ENCODE measurements around the gene TMEM178B. TPM values are rescaled to one million over a fixed set of nuclear protein-coding genes. Genes with fewer than 3 reads are reported as not detected.

Gene TMEM178B
- total RNA-seq, 1 donor from 2014 or later: under 0.01 TPM

GRCh38 chr7:141515941-141516340, 442.1 kb downstream of the TMEM178B start:
- DNase-seq (ENCODE audit: low read depth in 2 of 2): no peak

DNA sequence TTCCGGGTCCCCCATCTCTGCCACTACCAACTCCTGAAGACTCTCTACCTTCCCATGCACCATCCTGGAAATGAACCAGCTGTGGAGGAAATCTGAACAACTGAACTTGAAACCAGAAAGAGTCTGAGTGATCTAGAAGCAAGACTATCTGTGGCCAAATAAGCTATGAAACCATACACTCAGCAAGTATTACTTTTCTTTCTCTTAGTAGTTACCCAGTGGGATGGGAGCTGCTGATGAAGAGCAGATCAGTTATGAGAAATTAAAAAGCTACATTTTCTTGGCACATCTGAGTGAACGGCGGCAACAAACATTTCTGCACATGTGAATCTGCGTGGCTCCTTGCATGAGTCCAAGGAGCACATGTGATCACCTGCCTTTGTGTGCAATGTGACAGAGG, 445.8 kb downstream of the TMEM178B start:
- no peak for DNase-seq (ENCODE audit: low read depth in 2 of 2)

- no peak for DNase-seq (ENCODE audit: low read depth in 2 of 2)
These were observed 448.9 kb downstream of the TMEM178B start for GRCh38 chr7:141522657-141523342.

DNA sequence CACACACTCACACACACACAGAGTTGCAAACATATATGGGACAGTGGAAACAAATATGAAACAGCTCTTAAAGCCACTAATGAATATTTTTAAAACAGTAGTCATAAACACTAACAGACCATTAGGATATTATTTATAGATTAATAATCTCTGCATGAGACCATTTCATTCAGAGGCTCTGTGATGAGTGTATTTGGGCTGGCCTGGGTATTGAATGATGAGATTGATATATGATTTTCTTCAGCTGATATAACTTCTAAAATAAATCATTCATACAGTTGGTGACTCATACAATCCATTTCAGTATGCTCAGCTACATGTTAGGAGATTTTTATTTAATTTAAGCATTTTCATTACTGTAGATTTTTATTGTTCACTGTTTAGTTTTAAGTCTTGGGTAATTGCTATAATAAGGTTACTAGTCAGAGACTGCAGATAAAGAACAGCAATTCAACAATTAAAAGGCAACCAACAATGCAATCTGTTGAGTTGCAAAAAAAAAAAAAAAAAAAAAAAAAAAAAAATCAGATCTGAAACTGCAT, 452.2 kb downstream of the TMEM178B start:
- no peak for DNase-seq (ENCODE audit: low read depth in 2 of 2)

GRCh38 chr7:141527076-141527475, 453.2 kb downstream of the TMEM178B start:
- DNase-seq (ENCODE audit: low read depth in 2 of 2): no peak

- no peak for DNase-seq (ENCODE audit: low read depth in 2 of 2)
These were observed 454.5 kb downstream of the TMEM178B start for GRCh38 chr7:141528399-141528798.

Other genes with a start within 250 kb of the TMEM178B start
- gene BRAF, start 149.1 kb upstream of the TMEM178B start, total RNA-seq: 13.0 and 18.8 TPM in 2 replicates
- gene MRPS33, start 59.1 kb upstream of the TMEM178B start, total RNA-seq: 12.4 and 20.4 TPM in 2 replicates

Measured in dermis microvascular lymphatic vessel endothelial cell (primary cell).